Measurements from ENCODE around the gene LAMA3. TPM values are rescaled to one million over a fixed set of nuclear protein-coding genes. Genes with fewer than 3 reads are reported as not detected.

Gene LAMA3
- total RNA-seq, 2 donors from 2014 or later = 31.9 to 41.3 TPM

GRCh38 chr18:23763343-23763742 is 74.1 kb downstream of the LAMA3 start:
- H3K27me3 ChIP-seq = no peaks in the 10 kb centered on the region
- H3K4me3 ChIP-seq = no peak overlapping the region
- no peaks in the 10 kb centered on the region for H3K36me3 ChIP-seq
- no peak overlapping the region for H3K9ac ChIP-seq (ENCODE audit: low read depth in 2 of 2, low read length in 2 of 2)
- no peaks in the 10 kb centered on the region for H3K4me1 ChIP-seq
- H3K9me3 ChIP-seq = no peaks in the 10 kb centered on the region
- no peak for TF ChIP-seq CTCF (IDR thresholded peaks at IDR 0.05)
- DNase-seq = no peak
- intact Hi-C loops (cut with DNase I) = no loop called here
- no peak overlapping the region for H3K27ac ChIP-seq

GRCh38 chr18:23765931-23766330 is 76.7 kb downstream of the LAMA3 start:
- Histone ChIP-seq H3K9ac (ENCODE audit: low read depth in 2 of 2, low read length in 2 of 2) (no peak overlapping the region), H3K9me3 (no peaks in the 10 kb centered on the region), H3K27me3 (no peaks in the 10 kb centered on the region), H3K27ac (no peak overlapping the region), H3K4me1 (no peaks in the 10 kb centered on the region), H3K4me3 (no peak overlapping the region), H3K36me3 (no peaks in the 10 kb centered on the region)
- DNase-seq = no peak
- intact Hi-C loops (cut with DNase I) = no loop called here
- TF ChIP-seq CTCF (IDR thresholded peaks at IDR 0.05) = no peak

- Histone ChIP-seq H3K27ac (no peak overlapping the region), H3K4me3 (no peak overlapping the region)
- intact Hi-C loops (cut with DNase I) = no loop called here
Observed at GRCh38 chr18:23772327-23773024, 83.2 kb downstream of the LAMA3 start.

GRCh38 chr18:23776306-23776705 is 87.1 kb downstream of the LAMA3 start:
- intact Hi-C loops (cut with DNase I) = no loop called here
- no peak overlapping the region for H3K27ac ChIP-seq
- no peaks in the 10 kb centered on the region for H3K36me3 ChIP-seq
- no peak for TF ChIP-seq CTCF (IDR thresholded peaks at IDR 0.05)
- H3K4me3 ChIP-seq = no peak overlapping the region
- H3K27me3 ChIP-seq = no peaks in the 10 kb centered on the region
- DNase-seq = no peak
- no peaks in the 10 kb centered on the region for H3K4me1 ChIP-seq
- H3K9me3 ChIP-seq = no peaks in the 10 kb centered on the region
- H3K9ac ChIP-seq (ENCODE audit: low read depth in 2 of 2, low read length in 2 of 2) = no peak overlapping the region

More at GRCh38 chr18:23772327-23773024, 83.2 kb downstream of the LAMA3 start:
- Histone ChIP-seq H3K4me1 (no peaks in the 10 kb centered on the region), H3K36me3 (no peaks in the 10 kb centered on the region), H3K9me3 (no peaks in the 10 kb centered on the region), H3K27me3 (no peaks in the 10 kb centered on the region), H3K9ac (ENCODE audit: low read depth in 2 of 2, low read length in 2 of 2) (no peak overlapping the region)
- no peak for TF ChIP-seq CTCF (IDR thresholded peaks at IDR 0.05)
- no peak for DNase-seq

- no peak overlapping the region for H3K4me3 ChIP-seq
- no peaks in the 10 kb centered on the region for H3K36me3 ChIP-seq
- no peak overlapping the region for H3K9ac ChIP-seq (ENCODE audit: low read depth in 2 of 2, low read length in 2 of 2)
- no peak for TF ChIP-seq CTCF (IDR thresholded peaks at IDR 0.05)
- intact Hi-C loops (cut with DNase I) = no loop called here
- no peaks in the 10 kb centered on the region for H3K9me3 ChIP-seq
- H3K27me3 ChIP-seq = no peaks in the 10 kb centered on the region
- no peak for DNase-seq
- H3K4me1 ChIP-seq = no peaks in the 10 kb centered on the region
- no peak overlapping the region for H3K27ac ChIP-seq
Observed at GRCh38 chr18:23778828-23779227, 89.6 kb downstream of the LAMA3 start.

All from colonic mucosa (tissue), 4 donors.